Measurements from ENCODE around the gene NR5A1.

Gene NR5A1

DNA sequence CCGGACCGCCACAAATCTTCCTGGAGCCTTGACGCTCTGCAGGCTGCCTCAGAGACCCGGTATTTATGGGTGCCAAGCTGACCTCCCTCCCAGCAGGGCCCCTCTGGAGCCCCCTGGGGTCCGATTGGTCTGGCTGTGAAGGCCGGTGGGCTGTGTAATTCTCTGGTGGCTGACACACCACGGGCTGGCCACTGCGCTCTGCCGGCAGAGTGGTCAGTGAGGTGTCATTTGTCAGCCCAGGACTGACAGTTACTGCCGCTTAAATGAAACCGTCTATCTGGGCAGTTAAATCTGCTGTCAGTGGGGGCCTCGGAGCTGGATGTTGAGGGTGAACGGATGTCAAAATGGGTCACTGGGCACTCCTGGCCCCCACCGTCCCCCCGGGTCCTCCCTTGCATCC, 10.7 kb downstream of the NR5A1 start:
- no peak for DNase-seq
- TF ChIP-seq EZH2 (optimal IDR thresholded peaks at IDR 0.05; ENCODE audit: low read depth, low read length) = no peak
- TF ChIP-seq EZH2phosphoT487 (IDR thresholded peaks at IDR 0.05; ENCODE audit: low read length) = no peak
- TF ChIP-seq, protein P1, sequence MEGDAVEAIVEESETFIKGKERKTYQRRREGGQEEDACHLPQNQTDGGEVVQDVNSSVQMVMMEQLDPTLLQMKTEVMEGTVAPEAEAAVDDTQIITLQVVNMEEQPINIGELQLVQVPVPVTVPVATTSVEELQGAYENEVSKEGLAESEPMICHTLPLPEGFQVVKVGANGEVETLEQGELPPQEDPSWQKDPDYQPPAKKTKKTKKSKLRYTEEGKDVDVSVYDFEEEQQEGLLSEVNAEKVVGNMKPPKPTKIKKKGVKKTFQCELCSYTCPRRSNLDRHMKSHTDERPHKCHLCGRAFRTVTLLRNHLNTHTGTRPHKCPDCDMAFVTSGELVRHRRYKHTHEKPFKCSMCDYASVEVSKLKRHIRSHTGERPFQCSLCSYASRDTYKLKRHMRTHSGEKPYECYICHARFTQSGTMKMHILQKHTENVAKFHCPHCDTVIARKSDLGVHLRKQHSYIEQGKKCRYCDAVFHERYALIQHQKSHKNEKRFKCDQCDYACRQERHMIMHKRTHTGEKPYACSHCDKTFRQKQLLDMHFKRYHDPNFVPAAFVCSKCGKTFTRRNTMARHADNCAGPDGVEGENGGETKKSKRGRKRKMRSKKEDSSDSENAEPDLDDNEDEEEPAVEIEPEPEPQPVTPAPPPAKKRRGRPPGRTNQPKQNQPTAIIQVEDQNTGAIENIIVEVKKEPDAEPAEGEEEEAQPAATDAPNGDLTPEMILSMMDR (IDR thresholded peaks at IDR 0.05; ENCODE audit: low read length) = no peak
- Histone ChIP-seq H3K79me2 (ENCODE audit: low read length) (no peaks in the 10 kb centered on the region), H3K9me2 (replicated peaks; ENCODE audit: insufficient read depth, low read length) (no peaks in the 10 kb centered on the region), H3F3A (ENCODE audit: insufficient read depth, low read length) (no peaks in the 10 kb centered on the region), H3K4me3 (ENCODE audit: low read length) (no peak overlapping the region), H4K20me1 (ENCODE audit: insufficient read depth, low read length) (no peaks in the 10 kb centered on the region), H3K27me3 (replicated peaks; ENCODE audit: insufficient read depth, low read length) (peaks cover 92% of the 10 kb centered on the region), H3K4me2 (ENCODE audit: low read depth, low read length) (no peak overlapping the region), H3K4me1 (ENCODE audit: low read length) (no peaks in the 10 kb centered on the region), H3K27ac (ENCODE audit: low read length) (no peak overlapping the region), H3K9ac (ENCODE audit: low read length) (no peak overlapping the region), H3K9me3 (replicated peaks; ENCODE audit: insufficient read depth, low read length) (no peaks in the 10 kb centered on the region), H3K36me3 (replicated peaks; ENCODE audit: insufficient read depth, low read length) (no peaks in the 10 kb centered on the region), H2AFZ (ENCODE audit: low read length) (no peak overlapping the region)

DNA sequence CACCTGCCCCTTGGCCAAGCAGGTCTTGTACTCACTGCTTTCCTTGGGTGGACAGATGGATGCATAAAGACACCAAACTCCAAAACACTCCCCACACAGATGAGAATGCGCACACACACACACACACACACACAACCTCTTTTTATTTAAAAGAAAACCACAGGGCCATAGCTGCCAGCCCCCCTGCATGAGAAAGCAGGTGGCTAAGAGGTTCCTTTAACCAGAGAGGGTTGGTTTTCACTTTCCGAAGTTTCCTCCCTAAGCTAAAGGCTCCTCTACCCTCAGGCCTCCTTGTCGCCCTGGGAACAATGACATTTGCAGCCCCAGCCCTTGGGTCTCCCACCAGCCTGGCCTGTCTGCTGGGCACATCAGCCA, 11.1 kb downstream of the NR5A1 start:
- Histone ChIP-seq H3K9ac (ENCODE audit: low read length) (no peak overlapping the region), H3F3A (ENCODE audit: insufficient read depth, low read length) (no peaks in the 10 kb centered on the region), H3K4me3 (ENCODE audit: low read length) (no peak overlapping the region), H4K20me1 (ENCODE audit: insufficient read depth, low read length) (no peaks in the 10 kb centered on the region), H3K4me2 (ENCODE audit: low read depth, low read length) (no peak overlapping the region), H3K4me1 (ENCODE audit: low read length) (no peaks in the 10 kb centered on the region), H3K27me3 (replicated peaks; ENCODE audit: insufficient read depth, low read length) (peaks cover 92% of the 10 kb centered on the region), H3K9me2 (replicated peaks; ENCODE audit: insufficient read depth, low read length) (no peaks in the 10 kb centered on the region), H3K36me3 (replicated peaks; ENCODE audit: insufficient read depth, low read length) (no peaks in the 10 kb centered on the region), H3K27ac (ENCODE audit: low read length) (no peak overlapping the region), H3K79me2 (ENCODE audit: low read length) (no peaks in the 10 kb centered on the region), H3K9me3 (replicated peaks; ENCODE audit: insufficient read depth, low read length) (no peaks in the 10 kb centered on the region), H2AFZ (ENCODE audit: low read length) (no peak overlapping the region)
- no peak for DNase-seq
- TF ChIP-seq EZH2 (optimal IDR thresholded peaks at IDR 0.05; ENCODE audit: low read depth, low read length) (no peak), EZH2phosphoT487 (IDR thresholded peaks at IDR 0.05; ENCODE audit: low read length) (no peak)
- TF ChIP-seq, protein P1 (IDR thresholded peaks at IDR 0.05; ENCODE audit: low read length) = no peak

DNA sequence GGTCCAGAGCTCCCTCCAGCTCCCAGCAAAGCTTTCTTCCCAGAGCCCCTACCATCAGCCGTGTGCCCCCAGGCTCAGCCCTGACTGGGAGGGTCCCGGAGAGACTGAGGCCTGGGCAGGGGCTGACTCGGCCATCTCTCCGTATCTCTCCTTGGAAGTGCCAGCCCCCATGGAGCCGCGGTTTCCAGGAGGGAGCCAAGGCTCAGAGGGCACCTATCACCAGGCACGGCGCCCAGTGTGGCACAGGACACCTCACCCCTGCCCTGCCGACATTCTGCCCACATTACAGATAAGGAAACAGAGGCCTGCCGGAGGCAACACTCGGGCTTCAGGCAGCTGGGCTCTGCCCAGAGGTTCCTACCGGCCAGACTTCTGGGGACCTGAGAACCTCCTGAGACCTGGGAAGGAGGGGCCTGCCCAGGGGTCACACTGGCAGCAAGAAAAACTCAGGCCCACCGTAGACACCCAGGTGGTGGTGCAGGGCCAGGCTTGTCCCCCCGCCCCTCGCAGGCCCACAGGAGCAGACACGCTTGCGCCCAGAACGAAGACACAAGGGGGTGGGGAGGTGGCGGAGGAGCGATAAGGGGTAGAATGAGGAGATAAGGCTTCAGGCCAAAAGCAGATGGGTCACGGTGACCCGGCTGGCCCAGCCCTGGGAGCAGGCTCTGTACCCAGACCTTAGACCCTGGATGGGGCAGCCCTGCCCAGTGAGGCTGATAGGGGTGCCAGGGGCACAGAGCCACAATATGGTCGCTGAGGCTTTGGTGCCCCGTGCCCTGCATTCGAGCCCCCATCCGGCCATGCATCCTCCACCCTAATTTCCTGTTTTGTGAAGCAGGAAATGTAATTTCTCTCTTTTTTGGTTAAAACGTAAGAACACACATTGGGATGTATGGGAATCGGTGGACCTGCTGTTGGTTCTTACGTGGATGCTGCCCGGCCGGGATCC, 11.8 kb downstream of the NR5A1 start:
- Histone ChIP-seq H3K9me2 (replicated peaks; ENCODE audit: insufficient read depth, low read length) (no peaks in the 10 kb centered on the region), H2AFZ (ENCODE audit: low read length) (no peak overlapping the region)

More for the DNA sequence above, 11.8 kb downstream of the NR5A1 start:
- H3K27me3 ChIP-seq (replicated peaks; ENCODE audit: insufficient read depth, low read length) = peaks cover 90% of the 10 kb centered on the region
- H3K4me3 ChIP-seq (ENCODE audit: low read length) = no peak overlapping the region
- TF ChIP-seq EZH2 (optimal IDR thresholded peaks at IDR 0.05; ENCODE audit: low read depth, low read length) (no peak), EZH2phosphoT487 (IDR thresholded peaks at IDR 0.05; ENCODE audit: low read length) (no peak)
- TF ChIP-seq, protein P1 (IDR thresholded peaks at IDR 0.05; ENCODE audit: low read length) = no peak
- H3K36me3 ChIP-seq (replicated peaks; ENCODE audit: insufficient read depth, low read length) = no peaks in the 10 kb centered on the region
- no peak for DNase-seq
- no peaks in the 10 kb centered on the region for H3K79me2 ChIP-seq (ENCODE audit: low read length)
- no peak overlapping the region for H3K27ac ChIP-seq (ENCODE audit: low read length)
- no peaks in the 10 kb centered on the region for H3K9me3 ChIP-seq (replicated peaks; ENCODE audit: insufficient read depth, low read length)
- no peaks in the 10 kb centered on the region for H3F3A ChIP-seq (ENCODE audit: insufficient read depth, low read length)
- H3K4me2 ChIP-seq (ENCODE audit: low read depth, low read length) = no peak overlapping the region
- no peaks in the 10 kb centered on the region for H3K4me1 ChIP-seq (ENCODE audit: low read length)
- H4K20me1 ChIP-seq (ENCODE audit: insufficient read depth, low read length) = no peaks in the 10 kb centered on the region
- no peak overlapping the region for H3K9ac ChIP-seq (ENCODE audit: low read length)
